ENCODE results near the gene SSC4D. TPM values are rescaled to one million over a fixed set of nuclear protein-coding genes. Genes with fewer than 3 reads are reported as not detected.
"Not testable (repeated sequence)": the region's sequence is repeated elsewhere in the genome, so short reads cannot be mapped to it uniquely, and the experiment has no call there.

The SSC4D gene
- total RNA-seq, 1 experiment from 2014 or later = 18.1 TPM

DNA sequence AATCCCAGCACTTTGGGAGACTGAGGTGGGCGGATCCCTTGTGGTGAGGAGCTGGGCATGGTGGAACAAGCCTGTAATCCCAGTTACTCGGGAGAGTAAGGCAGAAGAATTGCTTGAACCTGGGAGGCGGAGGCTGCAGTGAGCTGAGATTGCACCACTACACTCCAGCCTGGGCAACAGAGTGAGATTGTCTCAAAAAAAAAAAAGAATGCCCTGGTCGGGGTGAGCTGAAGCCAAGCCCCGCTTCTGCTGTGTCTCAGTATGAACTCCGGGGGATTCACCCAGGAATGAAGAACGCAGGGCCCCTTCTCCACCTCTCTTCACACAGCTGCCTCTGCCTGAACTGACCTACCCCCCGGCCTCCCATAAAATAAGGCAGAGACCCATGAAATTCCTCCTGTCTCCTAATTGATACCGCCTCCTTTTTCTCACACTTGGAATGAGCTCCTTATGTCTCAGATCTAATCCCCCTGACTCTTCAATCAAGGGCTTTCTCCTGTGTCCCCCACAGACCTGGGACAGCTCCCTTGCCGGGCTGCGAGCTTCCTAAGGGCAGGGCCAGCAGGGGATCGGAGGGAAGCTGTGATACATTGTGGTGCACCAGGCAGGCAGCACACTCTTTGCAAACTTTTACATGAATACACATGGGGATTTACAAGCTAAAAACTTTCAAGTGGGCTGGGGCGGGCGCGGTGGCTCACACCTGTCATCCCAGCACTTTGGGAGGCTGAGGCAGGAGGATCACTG is 14.3 kb upstream of the SSC4D start:
- DNase-seq (ENCODE audit: low spot score) (peak; percentile 45), ATAC-seq (peak; percentile 75)
- Mint-ChIP-seq H3K27me3 (ENCODE audit: low read depth) (no peaks in the 10 kb centered on the region; the same call in 1 of the 2 replicates), H3K36me3 (no peaks in the 10 kb centered on the region), H3K9me3 (no peaks in the 10 kb centered on the region), H3K4me1 (peaks cover 25% of the 10 kb centered on the region), H3K4me3 (no peak overlapping the region), H3K27ac (peak overlapping the region; percentile 94)
- ChIA-PET POLR2A (interaction anchor here (1.1 kb wide), 1 partner anchor 65 kb away, joined by 4 read pairs; the partner anchor contains the start of gene YWHAG), CTCF (interaction anchor here (0.6 to 1.2 kb wide), 5 partner anchors 13 to 202 kb away, joined by 3 to 5 read pairs (median 4); no protein-coding TSS in a partner anchor)
- TF ChIP-seq ZNF423 (CRISPR knock-in tag; IDR thresholded peaks at IDR 0.05) (peak; percentile 73), IRF2 (CRISPR knock-in tag; IDR thresholded peaks at IDR 0.05; ENCODE audit: borderline replicate concordance, low read depth) (no peak), FOXP1 (CRISPR knock-in tag; IDR thresholded peaks at IDR 0.05; ENCODE audit: borderline replicate concordance) (no peak)

DNA sequence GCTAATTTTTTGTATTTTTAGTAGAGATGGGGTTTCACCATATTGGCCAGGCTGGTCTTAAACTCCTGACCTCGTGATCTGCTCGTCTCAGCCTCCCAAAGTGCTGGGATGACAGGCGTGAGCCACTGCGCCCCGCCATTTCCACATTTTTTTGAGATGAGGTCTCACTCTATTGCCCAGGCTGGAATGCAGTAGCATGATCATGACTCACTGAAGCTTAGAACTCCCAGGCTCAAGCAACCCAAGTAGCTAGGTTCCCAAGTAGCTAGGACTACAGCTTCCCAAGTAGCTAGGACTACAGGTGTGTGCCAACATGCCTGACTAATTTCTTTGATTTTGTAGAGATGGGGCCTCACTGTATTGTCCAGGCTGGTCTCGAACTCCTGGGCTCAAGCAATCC is 11.6 kb upstream of the SSC4D start:
- not testable (repeated sequence) for H3K27me3 Mint-ChIP-seq (ENCODE audit: low read depth); H3K36me3 Mint-ChIP-seq

DNA sequence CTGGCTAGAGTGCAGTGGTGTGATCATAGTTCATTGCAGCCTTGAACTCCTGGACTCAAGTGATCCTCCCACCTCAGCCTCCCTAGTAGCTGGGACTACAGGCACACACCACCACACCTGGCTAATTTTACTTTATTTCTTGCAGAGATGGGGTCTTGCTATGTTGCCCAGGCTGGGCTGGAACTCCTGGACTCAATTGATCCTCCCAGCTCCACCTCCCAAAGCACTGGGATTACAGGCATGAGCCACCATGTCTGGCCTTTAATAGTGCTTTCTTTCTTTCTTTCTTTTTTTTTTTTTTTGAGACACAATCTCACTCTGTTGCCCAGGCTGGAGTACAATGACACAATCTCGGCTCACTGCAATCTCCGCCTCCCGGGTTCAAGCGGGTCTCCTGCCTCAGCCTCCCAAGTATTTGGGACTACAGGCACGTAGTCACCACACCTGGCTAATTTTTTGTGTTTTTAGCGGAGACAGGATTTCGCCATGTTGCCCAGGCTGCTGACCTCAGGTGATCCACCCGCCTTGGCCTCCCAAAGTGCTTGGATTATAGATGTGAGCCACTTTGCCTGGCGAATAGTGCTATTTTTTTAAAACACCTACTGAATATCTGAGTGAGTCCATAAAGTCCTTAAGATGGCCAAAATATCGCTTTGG is 8.3 kb upstream of the SSC4D start:
- POLR2A ChIA-PET; H3K4me1 Mint-ChIP-seq; ATAC-seq; H3K9me3 Mint-ChIP-seq; H3K36me3 Mint-ChIP-seq; H3K4me3 Mint-ChIP-seq; H3K27ac Mint-ChIP-seq; H3K27me3 Mint-ChIP-seq (ENCODE audit: low read depth); CTCF ChIA-PET; DNase-seq (ENCODE audit: low spot score): not testable (repeated sequence)
- peak; percentile 90 for TF ChIP-seq ZNF121 (CRISPR knock-in tag; IDR thresholded peaks at IDR 0.05)

More for the DNA sequence above, 11.6 kb upstream of the SSC4D start:
- peaks cover 15% of the 10 kb centered on the region for H3K4me1 Mint-ChIP-seq
- CTCF ChIA-PET; ATAC-seq; H3K9me3 Mint-ChIP-seq; POLR2A ChIA-PET; H3K4me3 Mint-ChIP-seq; H3K27ac Mint-ChIP-seq; DNase-seq (ENCODE audit: low spot score): not testable (repeated sequence)
- TF ChIP-seq ZNF121 (CRISPR knock-in tag; IDR thresholded peaks at IDR 0.05) = peak; percentile 71; the same call in 1 of the 2 replicates

DNA sequence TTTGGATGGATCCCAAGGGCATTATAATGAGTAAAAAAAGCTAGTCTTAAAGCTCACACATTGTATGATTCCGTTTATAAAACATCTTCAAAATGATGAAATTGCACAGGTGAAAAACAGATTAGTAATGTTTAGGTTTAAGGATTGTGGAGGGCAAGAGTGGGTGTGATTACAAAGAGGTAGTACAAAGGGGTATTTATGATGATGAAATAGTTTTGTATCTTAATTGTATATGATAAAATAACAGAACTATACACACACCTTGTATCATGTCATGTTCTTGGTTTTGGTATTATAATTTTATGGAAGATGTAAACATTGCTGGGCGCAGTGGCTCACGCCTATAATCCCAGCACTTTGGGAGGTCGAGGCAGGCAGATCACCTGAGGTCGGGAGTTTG is 2.8 kb upstream of the SSC4D start:
- CTCF ChIA-PET = no interaction called here
- H3K36me3 Mint-ChIP-seq = no peaks in the 10 kb centered on the region
- no peaks in the 10 kb centered on the region for H3K9me3 Mint-ChIP-seq
- H3K27me3 Mint-ChIP-seq (ENCODE audit: low read depth) = no peaks in the 10 kb centered on the region
- H3K27ac Mint-ChIP-seq = no peak overlapping the region
- POLR2A ChIA-PET = no interaction called here
- H3K4me3 Mint-ChIP-seq = no peak overlapping the region
- no peak for DNase-seq (ENCODE audit: low spot score)
- H3K4me1 Mint-ChIP-seq = peaks cover 18% of the 10 kb centered on the region
- no peak for ATAC-seq
- no peak for TF ChIP-seq OVOL2 (CRISPR knock-in tag; IDR thresholded peaks at IDR 0.05; ENCODE audit: borderline replicate concordance)
- TF ChIP-seq SMAD3 (CRISPR knock-in tag; IDR thresholded peaks at IDR 0.05; ENCODE audit: borderline replicate concordance) = no peak
- no peak for TF ChIP-seq NR2C2 (CRISPR knock-in tag; IDR thresholded peaks at IDR 0.05)
- TF ChIP-seq, protein P1, sequence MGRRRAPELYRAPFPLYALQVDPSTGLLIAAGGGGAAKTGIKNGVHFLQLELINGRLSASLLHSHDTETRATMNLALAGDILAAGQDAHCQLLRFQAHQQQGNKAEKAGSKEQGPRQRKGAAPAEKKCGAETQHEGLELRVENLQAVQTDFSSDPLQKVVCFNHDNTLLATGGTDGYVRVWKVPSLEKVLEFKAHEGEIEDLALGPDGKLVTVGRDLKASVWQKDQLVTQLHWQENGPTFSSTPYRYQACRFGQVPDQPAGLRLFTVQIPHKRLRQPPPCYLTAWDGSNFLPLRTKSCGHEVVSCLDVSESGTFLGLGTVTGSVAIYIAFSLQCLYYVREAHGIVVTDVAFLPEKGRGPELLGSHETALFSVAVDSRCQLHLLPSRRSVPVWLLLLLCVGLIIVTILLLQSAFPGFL (CRISPR knock-in tag; IDR thresholded peaks at IDR 0.05; ENCODE audit: borderline replicate concordance) = no peak
- TF ChIP-seq TCF7 (CRISPR knock-in tag; IDR thresholded peaks at IDR 0.05; ENCODE audit: low read depth) = no peak
- TF ChIP-seq, protein P2, sequence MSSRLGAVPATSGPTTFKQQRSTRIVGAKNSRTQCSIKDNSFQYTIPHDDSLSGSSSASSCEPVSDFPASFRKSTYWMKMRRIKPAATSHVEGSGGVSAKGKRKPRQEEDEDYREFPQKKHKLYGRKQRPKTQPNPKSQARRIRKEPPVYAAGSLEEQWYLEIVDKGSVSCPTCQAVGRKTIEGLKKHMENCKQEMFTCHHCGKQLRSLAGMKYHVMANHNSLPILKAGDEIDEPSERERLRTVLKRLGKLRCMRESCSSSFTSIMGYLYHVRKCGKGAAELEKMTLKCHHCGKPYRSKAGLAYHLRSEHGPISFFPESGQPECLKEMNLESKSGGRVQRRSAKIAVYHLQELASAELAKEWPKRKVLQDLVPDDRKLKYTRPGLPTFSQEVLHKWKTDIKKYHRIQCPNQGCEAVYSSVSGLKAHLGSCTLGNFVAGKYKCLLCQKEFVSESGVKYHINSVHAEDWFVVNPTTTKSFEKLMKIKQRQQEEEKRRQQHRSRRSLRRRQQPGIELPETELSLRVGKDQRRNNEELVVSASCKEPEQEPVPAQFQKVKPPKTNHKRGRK (CRISPR knock-in tag; IDR thresholded peaks at IDR 0.05; ENCODE audit: borderline replicate concordance) = no peak
- TF ChIP-seq, protein P3, sequence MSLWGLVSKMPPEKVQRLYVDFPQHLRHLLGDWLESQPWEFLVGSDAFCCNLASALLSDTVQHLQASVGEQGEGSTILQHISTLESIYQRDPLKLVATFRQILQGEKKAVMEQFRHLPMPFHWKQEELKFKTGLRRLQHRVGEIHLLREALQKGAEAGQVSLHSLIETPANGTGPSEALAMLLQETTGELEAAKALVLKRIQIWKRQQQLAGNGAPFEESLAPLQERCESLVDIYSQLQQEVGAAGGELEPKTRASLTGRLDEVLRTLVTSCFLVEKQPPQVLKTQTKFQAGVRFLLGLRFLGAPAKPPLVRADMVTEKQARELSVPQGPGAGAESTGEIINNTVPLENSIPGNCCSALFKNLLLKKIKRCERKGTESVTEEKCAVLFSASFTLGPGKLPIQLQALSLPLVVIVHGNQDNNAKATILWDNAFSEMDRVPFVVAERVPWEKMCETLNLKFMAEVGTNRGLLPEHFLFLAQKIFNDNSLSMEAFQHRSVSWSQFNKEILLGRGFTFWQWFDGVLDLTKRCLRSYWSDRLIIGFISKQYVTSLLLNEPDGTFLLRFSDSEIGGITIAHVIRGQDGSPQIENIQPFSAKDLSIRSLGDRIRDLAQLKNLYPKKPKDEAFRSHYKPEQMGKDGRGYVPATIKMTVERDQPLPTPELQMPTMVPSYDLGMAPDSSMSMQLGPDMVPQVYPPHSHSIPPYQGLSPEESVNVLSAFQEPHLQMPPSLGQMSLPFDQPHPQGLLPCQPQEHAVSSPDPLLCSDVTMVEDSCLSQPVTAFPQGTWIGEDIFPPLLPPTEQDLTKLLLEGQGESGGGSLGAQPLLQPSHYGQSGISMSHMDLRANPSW (CRISPR knock-in tag; conservative IDR thresholded peaks at IDR 0.05; ENCODE audit: low read depth) = no peak
- TF ChIP-seq, protein P4, sequence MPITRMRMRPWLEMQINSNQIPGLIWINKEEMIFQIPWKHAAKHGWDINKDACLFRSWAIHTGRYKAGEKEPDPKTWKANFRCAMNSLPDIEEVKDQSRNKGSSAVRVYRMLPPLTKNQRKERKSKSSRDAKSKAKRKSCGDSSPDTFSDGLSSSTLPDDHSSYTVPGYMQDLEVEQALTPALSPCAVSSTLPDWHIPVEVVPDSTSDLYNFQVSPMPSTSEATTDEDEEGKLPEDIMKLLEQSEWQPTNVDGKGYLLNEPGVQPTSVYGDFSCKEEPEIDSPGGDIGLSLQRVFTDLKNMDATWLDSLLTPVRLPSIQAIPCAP (CRISPR knock-in tag; IDR thresholded peaks at IDR 0.05) = no peak
- TF ChIP-seq ZNF416 (CRISPR knock-in tag; IDR thresholded peaks at IDR 0.05) = no peak
- TF ChIP-seq NFYB (CRISPR knock-in tag; conservative IDR thresholded peaks at IDR 0.05; ENCODE audit: low read depth) = no peak
- TF ChIP-seq FOXJ3 (CRISPR knock-in tag; IDR thresholded peaks at IDR 0.05; ENCODE audit: borderline replicate concordance) = no peak
- TF ChIP-seq, protein P5, sequence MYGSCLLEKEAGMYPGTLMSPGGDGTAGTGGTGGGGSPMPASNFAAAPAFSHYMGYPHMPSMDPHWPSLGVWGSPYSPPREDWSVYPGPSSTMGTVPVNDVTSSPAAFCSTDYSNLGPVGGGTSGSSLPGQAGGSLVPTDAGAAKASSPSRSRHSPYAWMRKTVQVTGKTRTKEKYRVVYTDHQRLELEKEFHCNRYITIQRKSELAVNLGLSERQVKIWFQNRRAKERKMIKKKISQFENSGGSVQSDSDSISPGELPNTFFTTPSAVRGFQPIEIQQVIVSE (CRISPR knock-in tag; IDR thresholded peaks at IDR 0.05; ENCODE audit: borderline replicate concordance) = no peak
- TF ChIP-seq, protein P6, sequence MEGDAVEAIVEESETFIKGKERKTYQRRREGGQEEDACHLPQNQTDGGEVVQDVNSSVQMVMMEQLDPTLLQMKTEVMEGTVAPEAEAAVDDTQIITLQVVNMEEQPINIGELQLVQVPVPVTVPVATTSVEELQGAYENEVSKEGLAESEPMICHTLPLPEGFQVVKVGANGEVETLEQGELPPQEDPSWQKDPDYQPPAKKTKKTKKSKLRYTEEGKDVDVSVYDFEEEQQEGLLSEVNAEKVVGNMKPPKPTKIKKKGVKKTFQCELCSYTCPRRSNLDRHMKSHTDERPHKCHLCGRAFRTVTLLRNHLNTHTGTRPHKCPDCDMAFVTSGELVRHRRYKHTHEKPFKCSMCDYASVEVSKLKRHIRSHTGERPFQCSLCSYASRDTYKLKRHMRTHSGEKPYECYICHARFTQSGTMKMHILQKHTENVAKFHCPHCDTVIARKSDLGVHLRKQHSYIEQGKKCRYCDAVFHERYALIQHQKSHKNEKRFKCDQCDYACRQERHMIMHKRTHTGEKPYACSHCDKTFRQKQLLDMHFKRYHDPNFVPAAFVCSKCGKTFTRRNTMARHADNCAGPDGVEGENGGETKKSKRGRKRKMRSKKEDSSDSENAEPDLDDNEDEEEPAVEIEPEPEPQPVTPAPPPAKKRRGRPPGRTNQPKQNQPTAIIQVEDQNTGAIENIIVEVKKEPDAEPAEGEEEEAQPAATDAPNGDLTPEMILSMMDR (IDR thresholded peaks at IDR 0.05) = no peak
- TF ChIP-seq CREB1 (CRISPR knock-in tag; IDR thresholded peaks at IDR 0.05) = no peak

Measured in WTC11 (cell line).